ENCODE data around the gene SLC11A2.

Gene SLC11A2

GRCh38 chr12:50936821-50937530, 89.2 kb downstream of the SLC11A2 start:
- TF ChIP-seq, protein P1, sequence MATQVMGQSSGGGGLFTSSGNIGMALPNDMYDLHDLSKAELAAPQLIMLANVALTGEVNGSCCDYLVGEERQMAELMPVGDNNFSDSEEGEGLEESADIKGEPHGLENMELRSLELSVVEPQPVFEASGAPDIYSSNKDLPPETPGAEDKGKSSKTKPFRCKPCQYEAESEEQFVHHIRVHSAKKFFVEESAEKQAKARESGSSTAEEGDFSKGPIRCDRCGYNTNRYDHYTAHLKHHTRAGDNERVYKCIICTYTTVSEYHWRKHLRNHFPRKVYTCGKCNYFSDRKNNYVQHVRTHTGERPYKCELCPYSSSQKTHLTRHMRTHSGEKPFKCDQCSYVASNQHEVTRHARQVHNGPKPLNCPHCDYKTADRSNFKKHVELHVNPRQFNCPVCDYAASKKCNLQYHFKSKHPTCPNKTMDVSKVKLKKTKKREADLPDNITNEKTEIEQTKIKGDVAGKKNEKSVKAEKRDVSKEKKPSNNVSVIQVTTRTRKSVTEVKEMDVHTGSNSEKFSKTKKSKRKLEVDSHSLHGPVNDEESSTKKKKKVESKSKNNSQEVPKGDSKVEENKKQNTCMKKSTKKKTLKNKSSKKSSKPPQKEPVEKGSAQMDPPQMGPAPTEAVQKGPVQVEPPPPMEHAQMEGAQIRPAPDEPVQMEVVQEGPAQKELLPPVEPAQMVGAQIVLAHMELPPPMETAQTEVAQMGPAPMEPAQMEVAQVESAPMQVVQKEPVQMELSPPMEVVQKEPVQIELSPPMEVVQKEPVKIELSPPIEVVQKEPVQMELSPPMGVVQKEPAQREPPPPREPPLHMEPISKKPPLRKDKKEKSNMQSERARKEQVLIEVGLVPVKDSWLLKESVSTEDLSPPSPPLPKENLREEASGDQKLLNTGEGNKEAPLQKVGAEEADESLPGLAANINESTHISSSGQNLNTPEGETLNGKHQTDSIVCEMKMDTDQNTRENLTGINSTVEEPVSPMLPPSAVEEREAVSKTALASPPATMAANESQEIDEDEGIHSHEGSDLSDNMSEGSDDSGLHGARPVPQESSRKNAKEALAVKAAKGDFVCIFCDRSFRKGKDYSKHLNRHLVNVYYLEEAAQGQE (IDR thresholded peaks at IDR 0.05; ENCODE audit: insufficient read depth in 1 of 2, low read depth in 2 of 2, low read length in 2 of 2): no peak
- TF ChIP-seq TAF1 (IDR thresholded peaks at IDR 0.05; ENCODE audit: borderline replicate concordance, insufficient read depth, low read length): no peak
- TF ChIP-seq SIN3A (IDR thresholded peaks at IDR 0.05; ENCODE audit: borderline replicate concordance, insufficient read depth, low read length): no peak
- TF ChIP-seq FOXP2 (optimal IDR thresholded peaks at IDR 0.05; ENCODE audit: borderline replicate concordance, extremely low read depth, extremely low read length, insufficient read depth): no peak
- no peak for TF ChIP-seq POLR2AphosphoS5 (IDR thresholded peaks at IDR 0.05; ENCODE audit: low read depth, low read length)

DNA sequence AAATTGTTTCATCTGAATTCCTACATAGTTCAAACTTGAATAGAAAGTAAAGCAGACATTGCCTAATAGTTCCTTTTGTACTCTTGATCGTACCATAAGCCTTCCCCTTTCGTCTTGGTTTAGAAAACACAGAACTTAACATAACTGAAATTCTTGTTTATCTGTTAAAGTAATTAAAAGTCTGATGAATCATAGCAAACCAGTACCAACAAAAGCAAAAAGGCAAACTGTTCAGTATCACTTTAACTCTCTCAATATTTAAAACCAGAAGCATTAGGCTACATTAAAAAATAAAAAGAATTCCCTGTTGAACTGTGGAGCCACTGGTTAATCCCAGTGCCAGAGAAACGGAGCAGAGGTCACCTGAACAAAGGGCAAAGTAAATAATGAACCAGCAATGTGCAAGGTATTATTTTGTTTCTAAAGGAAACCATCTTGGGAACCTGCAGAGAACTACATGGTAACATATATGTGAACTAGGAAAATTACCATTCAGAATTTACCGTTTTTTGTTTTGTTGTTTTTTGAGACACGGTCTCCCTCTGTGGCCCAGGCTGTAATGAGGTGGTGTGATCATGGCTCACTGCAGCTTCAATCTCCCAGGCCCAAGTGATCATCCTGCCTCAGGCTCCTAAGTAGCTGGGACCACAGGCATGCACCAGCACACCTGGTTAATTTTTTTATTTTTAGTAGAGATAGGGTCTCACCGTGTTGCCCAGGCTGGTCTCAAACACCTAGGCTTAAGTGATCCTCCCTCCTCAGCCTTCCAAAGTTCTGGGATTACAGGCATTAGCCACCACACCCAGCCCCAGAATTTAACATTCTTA, 91.0 kb downstream of the SLC11A2 start:
- TF ChIP-seq SIN3A (IDR thresholded peaks at IDR 0.05; ENCODE audit: borderline replicate concordance, insufficient read depth, low read length): no peak
- TF ChIP-seq, protein P1 (IDR thresholded peaks at IDR 0.05; ENCODE audit: insufficient read depth in 1 of 2, low read depth in 2 of 2, low read length in 2 of 2): no peak
- TF ChIP-seq FOXP2 (optimal IDR thresholded peaks at IDR 0.05; ENCODE audit: borderline replicate concordance, extremely low read depth, extremely low read length, insufficient read depth): no peak
- TF ChIP-seq POLR2AphosphoS5 (IDR thresholded peaks at IDR 0.05; ENCODE audit: low read depth, low read length): no peak
- TF ChIP-seq TAF1 (IDR thresholded peaks at IDR 0.05; ENCODE audit: borderline replicate concordance, insufficient read depth, low read length): no peak

- TF ChIP-seq FOXP2 (optimal IDR thresholded peaks at IDR 0.05; ENCODE audit: borderline replicate concordance, extremely low read depth, extremely low read length, insufficient read depth) (no peak), TAF1 (IDR thresholded peaks at IDR 0.05; ENCODE audit: borderline replicate concordance, insufficient read depth, low read length) (no peak), POLR2AphosphoS5 (IDR thresholded peaks at IDR 0.05; ENCODE audit: low read depth, low read length) (no peak), SIN3A (IDR thresholded peaks at IDR 0.05; ENCODE audit: borderline replicate concordance, insufficient read depth, low read length) (no peak)
- TF ChIP-seq, protein P1 (IDR thresholded peaks at IDR 0.05; ENCODE audit: insufficient read depth in 1 of 2, low read depth in 2 of 2, low read length in 2 of 2): no peak
Measured at GRCh38 chr12:50934371-50934851, 91.8 kb downstream of the SLC11A2 start.

DNA sequence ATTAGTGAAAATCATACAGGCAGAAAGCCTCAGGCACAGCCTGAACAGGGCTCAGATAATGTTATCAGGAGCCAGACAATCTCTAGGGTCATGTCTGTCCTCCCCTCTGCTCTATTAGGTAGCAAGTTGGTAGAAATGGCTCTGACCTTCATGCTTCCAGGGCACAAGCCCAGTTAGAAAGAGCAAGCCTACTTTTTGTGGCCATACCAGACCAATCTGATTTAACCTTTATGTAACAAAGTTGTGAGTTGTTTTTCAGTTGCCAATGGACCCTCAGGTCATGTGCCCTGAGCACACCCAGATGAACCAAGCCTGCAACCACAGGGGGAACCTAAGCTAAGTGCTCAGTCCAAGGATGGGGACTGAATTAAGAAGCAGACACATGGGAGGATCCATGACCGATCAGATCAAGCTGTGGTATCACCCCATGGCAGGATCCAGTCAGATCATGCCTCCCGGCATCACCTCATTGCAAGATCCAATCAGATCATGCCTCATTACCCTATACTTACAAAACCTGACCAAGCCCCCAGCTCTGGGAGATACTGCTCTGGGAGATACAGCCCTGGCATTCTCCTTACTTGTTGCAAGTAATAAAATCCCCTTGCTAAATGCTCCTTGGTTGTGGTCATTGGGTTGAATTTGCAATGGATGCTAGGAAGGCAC, 92.6 kb downstream of the SLC11A2 start:
- TF ChIP-seq FOXP2 (optimal IDR thresholded peaks at IDR 0.05; ENCODE audit: borderline replicate concordance, extremely low read depth, extremely low read length, insufficient read depth): no peak
- no peak for TF ChIP-seq SIN3A (IDR thresholded peaks at IDR 0.05; ENCODE audit: borderline replicate concordance, insufficient read depth, low read length)
- no peak for TF ChIP-seq TAF1 (IDR thresholded peaks at IDR 0.05; ENCODE audit: borderline replicate concordance, insufficient read depth, low read length)
- no peak for TF ChIP-seq POLR2AphosphoS5 (IDR thresholded peaks at IDR 0.05; ENCODE audit: low read depth, low read length)
- TF ChIP-seq, protein P1 (IDR thresholded peaks at IDR 0.05; ENCODE audit: insufficient read depth in 1 of 2, low read depth in 2 of 2, low read length in 2 of 2): no peak
